ENCODE data around the gene TICAM2.

TICAM2 gene

GRCh38 chr5:115530426-115530825 lies 71.9 kb downstream of the TICAM2 start:
- Mint-ChIP-seq H3K27me3 (no peaks in the 10 kb centered on the region), H3K4me3 (no peak overlapping the region), H3K4me1 (peaks cover 28% of the 10 kb centered on the region), H3K9me3 (no peaks in the 10 kb centered on the region), H3K36me3 (peaks cover 44% of the 10 kb centered on the region), H3K27ac (no peak overlapping the region)
- no peak for DNase-seq
- CTCF ChIA-PET, result no interaction called here

Data from activated naive CD4-positive, alpha-beta T cell treated with anti-CD3 and anti-CD28 coated beads, Interleukin-2, amount 10 ng/mL, durations not matched to agents 7 days and 5 days (primary cell).